K562 (cell line): ENCODE data around the gene RUFY2.

ENCODE experiments used
- EZH2 ChIP-seq: IDR thresholded peaks from 2 replicates; pipeline ENCODE4 v1.6.1; 2012; ENCODE audit warnings: low read depth, mild to moderate bottlenecking, inconsistent platforms, low read length, borderline replicate concordance
- JUND ChIP-seq, 2 experiments: IDR thresholded peaks; 2 replicates in 1 of 2; 3 replicates in 1 of 2; pipeline ENCODE4 v1.6.1; 2011; ENCODE audit warnings: borderline replicate concordance in 2 of 2, low read depth in 2 of 2, low read length in 2 of 2, improper control_type of control experiment in 1 of 2, missing biosample characterization in 1 of 2, missing genetic modification characterization in 1 of 2, missing genetic modification reagents in 1 of 2
- POLR2A ChIP-seq: fragments of 450-650 bp; conservative IDR thresholded peaks from 2 replicates; pipeline ENCODE4 v1.6.1; 2016
- SREBF1 ChIP-seq: fragments of 150-350 bp; IDR thresholded peaks from 2 replicates; pipeline ENCODE4 v1.6.1; 2014; ENCODE audit warnings: antibody characterized with exemption, low read depth, low read length, borderline replicate concordance
- SREBF2 ChIP-seq: sonication (generic); formaldehyde crosslinking; IDR thresholded peaks from 2 replicates; pipeline ENCODE4 v1.4.0; 2020; ENCODE audit warnings: mild to moderate bottlenecking, missing genetic modification reagents
- TAF1 ChIP-seq: IDR thresholded peaks from 2 replicates; pipeline ENCODE4 v1.6.1; 2011; ENCODE audit warnings: mild to moderate bottlenecking, low read length, moderate library complexity; ENCODE audit not compliant: insufficient read depth, control insufficient read depth, severe bottlenecking; ENCODE audit errors: extremely low read depth
- YY1 ChIP-seq, 3 experiments: IDR thresholded peaks; 2 replicates each; pipeline ENCODE4 v1.6.1; 2011; ENCODE audit warnings: low read length in 2 of 3, mild to moderate bottlenecking in 2 of 3, moderate library complexity in 2 of 3, borderline replicate concordance in 1 of 3, control low read depth in 1 of 3, low read depth in 1 of 3; ENCODE audit not compliant: insufficient read depth in 3 of 3, insufficient replicate concordance in 2 of 3, control insufficient read depth in 1 of 3, insufficient read length in 1 of 3; ENCODE audit errors: extremely low read depth in 1 of 3
- ZBTB8A ChIP-seq: fragments of 450-650 bp; IDR thresholded peaks from 2 replicates; pipeline ENCODE4 v1.6.1; 2018; ENCODE audit warnings: mild to moderate bottlenecking, moderate library complexity; ENCODE audit not compliant: partially characterized antibody
- TF ChIP-seq, protein P1 (sequence below): IDR thresholded peaks from 3 replicates; pipeline ENCODE4 v1.6.1; 2011; ENCODE audit warnings: borderline replicate concordance, mild to moderate bottlenecking; ENCODE audit not compliant: insufficient read length, insufficient read depth
- TF ChIP-seq, protein P2 (sequence below): sonication (generic); formaldehyde crosslinking; IDR thresholded peaks from 2 replicates; pipeline ENCODE4 v1.8.0; 2023; ENCODE audit warnings: mild to moderate bottlenecking, missing genetic modification reagents
- TF ChIP-seq, protein P3 (sequence below), 3 experiments: IDR thresholded peaks in 2 of 3; conservative IDR thresholded peaks in 1 of 3; 2 replicates each; pipeline ENCODE4 v1.5.1; 2011 to 2012; ENCODE audit warnings: low read length in 3 of 3, mild to moderate bottlenecking in 3 of 3, control low read depth in 2 of 3, improper control_type of control experiment in 1 of 3, inconsistent platforms in 1 of 3, low read depth in 1 of 3, mixed read lengths in 1 of 3, moderate library complexity in 1 of 3; ENCODE audit not compliant: insufficient read depth in 2 of 3

DNA sequence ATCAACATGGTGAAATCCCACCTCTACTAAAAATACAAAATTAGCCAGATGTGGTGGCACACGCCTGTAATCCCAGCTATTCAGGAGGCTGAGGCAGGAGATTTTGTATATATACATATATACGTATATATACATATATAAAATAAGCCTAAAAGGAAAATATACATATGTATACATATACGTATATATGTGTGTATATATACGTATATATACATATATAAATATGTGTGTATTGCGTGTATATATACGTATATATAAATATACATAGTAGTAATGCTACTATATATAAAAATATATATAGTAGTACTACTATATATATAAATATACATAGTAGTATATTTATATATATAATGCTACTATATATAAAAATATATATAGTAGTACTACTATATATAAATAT lies 47.9 kb downstream of the RUFY2 start:
- TF ChIP-seq YY1 (IDR thresholded peaks at IDR 0.05; ENCODE audit: borderline replicate concordance in 1 of 3, control insufficient read depth in 1 of 3, extremely low read depth in 1 of 3, insufficient read depth in 3 of 3, insufficient read length in 1 of 3, insufficient replicate concordance in 2 of 3, low read depth in 1 of 3, low read length in 2 of 3), result no peak
- TF ChIP-seq, protein P1, sequence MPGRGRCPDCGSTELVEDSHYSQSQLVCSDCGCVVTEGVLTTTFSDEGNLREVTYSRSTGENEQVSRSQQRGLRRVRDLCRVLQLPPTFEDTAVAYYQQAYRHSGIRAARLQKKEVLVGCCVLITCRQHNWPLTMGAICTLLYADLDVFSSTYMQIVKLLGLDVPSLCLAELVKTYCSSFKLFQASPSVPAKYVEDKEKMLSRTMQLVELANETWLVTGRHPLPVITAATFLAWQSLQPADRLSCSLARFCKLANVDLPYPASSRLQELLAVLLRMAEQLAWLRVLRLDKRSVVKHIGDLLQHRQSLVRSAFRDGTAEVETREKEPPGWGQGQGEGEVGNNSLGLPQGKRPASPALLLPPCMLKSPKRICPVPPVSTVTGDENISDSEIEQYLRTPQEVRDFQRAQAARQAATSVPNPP, result no peak
- TF ChIP-seq, protein P2, sequence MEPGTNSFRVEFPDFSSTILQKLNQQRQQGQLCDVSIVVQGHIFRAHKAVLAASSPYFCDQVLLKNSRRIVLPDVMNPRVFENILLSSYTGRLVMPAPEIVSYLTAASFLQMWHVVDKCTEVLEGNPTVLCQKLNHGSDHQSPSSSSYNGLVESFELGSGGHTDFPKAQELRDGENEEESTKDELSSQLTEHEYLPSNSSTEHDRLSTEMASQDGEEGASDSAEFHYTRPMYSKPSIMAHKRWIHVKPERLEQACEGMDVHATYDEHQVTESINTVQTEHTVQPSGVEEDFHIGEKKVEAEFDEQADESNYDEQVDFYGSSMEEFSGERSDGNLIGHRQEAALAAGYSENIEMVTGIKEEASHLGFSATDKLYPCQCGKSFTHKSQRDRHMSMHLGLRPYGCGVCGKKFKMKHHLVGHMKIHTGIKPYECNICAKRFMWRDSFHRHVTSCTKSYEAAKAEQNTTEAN (CRISPR knock-in tag), result no peak
- TF ChIP-seq SREBF1, result no peak
- no peak for TF ChIP-seq JUND (IDR thresholded peaks at IDR 0.05; ENCODE audit: borderline replicate concordance, low read depth, low read length)
- no peak for TF ChIP-seq JUND (tag; IDR thresholded peaks at IDR 0.05; ENCODE audit: borderline replicate concordance, low read depth, low read length)
- TF ChIP-seq POLR2A, result no peak
- TF ChIP-seq, protein P3, sequence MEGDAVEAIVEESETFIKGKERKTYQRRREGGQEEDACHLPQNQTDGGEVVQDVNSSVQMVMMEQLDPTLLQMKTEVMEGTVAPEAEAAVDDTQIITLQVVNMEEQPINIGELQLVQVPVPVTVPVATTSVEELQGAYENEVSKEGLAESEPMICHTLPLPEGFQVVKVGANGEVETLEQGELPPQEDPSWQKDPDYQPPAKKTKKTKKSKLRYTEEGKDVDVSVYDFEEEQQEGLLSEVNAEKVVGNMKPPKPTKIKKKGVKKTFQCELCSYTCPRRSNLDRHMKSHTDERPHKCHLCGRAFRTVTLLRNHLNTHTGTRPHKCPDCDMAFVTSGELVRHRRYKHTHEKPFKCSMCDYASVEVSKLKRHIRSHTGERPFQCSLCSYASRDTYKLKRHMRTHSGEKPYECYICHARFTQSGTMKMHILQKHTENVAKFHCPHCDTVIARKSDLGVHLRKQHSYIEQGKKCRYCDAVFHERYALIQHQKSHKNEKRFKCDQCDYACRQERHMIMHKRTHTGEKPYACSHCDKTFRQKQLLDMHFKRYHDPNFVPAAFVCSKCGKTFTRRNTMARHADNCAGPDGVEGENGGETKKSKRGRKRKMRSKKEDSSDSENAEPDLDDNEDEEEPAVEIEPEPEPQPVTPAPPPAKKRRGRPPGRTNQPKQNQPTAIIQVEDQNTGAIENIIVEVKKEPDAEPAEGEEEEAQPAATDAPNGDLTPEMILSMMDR (IDR thresholded peaks at IDR 0.05 in 2 of 3, conservative IDR thresholded peaks at IDR 0.05 in 1 of 3; ENCODE audit: insufficient read depth in 2 of 3, low read depth in 1 of 3, low read length in 3 of 3), result no peak
- no peak for TF ChIP-seq SREBF2
- TF ChIP-seq TAF1, result no peak
- TF ChIP-seq EZH2, result no peak
- no peak for TF ChIP-seq ZBTB8A
